ENCODE results near the gene ACAP3.

- TF ChIP-seq CTCF (IDR thresholded peaks at IDR 0.05 in 2 of 3, conservative IDR thresholded peaks at IDR 0.05 in 1 of 3; ENCODE audit: control insufficient read depth in 2 of 3, extremely low read depth in 1 of 3, insufficient read depth in 1 of 3, low read depth in 3 of 3, low read length in 3 of 3) (no peak), BCLAF1 (IDR thresholded peaks at IDR 0.05) (no peak), NFXL1 (IDR thresholded peaks at IDR 0.05; ENCODE audit: borderline replicate concordance) (no peak), TCF7 (IDR thresholded peaks at IDR 0.05; ENCODE audit: borderline replicate concordance) (no peak), CREM (IDR thresholded peaks at IDR 0.05; ENCODE audit: low read depth) (no peak)
- TF ChIP-seq, protein P1, sequence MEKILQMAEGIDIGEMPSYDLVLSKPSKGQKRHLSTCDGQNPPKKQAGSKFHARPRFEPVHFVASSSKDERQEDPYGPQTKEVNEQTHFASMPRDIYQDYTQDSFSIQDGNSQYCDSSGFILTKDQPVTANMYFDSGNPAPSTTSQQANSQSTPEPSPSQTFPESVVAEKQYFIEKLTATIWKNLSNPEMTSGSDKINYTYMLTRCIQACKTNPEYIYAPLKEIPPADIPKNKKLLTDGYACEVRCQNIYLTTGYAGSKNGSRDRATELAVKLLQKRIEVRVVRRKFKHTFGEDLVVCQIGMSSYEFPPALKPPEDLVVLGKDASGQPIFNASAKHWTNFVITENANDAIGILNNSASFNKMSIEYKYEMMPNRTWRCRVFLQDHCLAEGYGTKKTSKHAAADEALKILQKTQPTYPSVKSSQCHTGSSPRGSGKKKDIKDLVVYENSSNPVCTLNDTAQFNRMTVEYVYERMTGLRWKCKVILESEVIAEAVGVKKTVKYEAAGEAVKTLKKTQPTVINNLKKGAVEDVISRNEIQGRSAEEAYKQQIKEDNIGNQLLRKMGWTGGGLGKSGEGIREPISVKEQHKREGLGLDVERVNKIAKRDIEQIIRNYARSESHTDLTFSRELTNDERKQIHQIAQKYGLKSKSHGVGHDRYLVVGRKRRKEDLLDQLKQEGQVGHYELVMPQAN (conservative IDR thresholded peaks at IDR 0.05) = no peak
- TF ChIP-seq, protein P2, sequence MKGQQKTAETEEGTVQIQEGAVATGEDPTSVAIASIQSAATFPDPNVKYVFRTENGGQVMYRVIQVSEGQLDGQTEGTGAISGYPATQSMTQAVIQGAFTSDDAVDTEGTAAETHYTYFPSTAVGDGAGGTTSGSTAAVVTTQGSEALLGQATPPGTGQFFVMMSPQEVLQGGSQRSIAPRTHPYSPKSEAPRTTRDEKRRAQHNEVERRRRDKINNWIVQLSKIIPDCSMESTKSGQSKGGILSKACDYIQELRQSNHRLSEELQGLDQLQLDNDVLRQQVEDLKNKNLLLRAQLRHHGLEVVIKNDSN (IDR thresholded peaks at IDR 0.05; ENCODE audit: borderline replicate concordance, extremely low read length, insufficient read depth, low read depth, low read length) = peak; percentile 56
These were observed 3.1 kb downstream of the ACAP3 start for GRCh38 chr1:1304331-1305299.
